ENCODE data around the gene YTHDF1.

GRCh38 chr20:63154395-63154794, 61.5 kb downstream of the YTHDF1 start:
- TF ChIP-seq CTCF (conservative IDR thresholded peaks at IDR 0.05) (no peak), EZH2 (IDR thresholded peaks at IDR 0.05; ENCODE audit: low read depth) (no peak)
